GM23338 (cell line): ENCODE measurements around the gene DGKH. TPM values are rescaled to one million over a fixed set of nuclear protein-coding genes. Genes with fewer than 3 reads are reported as not detected.

ENCODE experiments used
- ATAC-seq: fragments of 200-7000 bp; cut with Tn5 transposase; 3 replicates; pipeline ENCODE4 v1.9.1; 2020
- DNase-seq: peaks from one replicate; pipeline ENCODE4 v3.0.0-alpha.2; 2015; ENCODE audit warnings: low spot score
- H2AFZ ChIP-seq: fragments of 200-600 bp; sonication (generic); 2 replicates; pipeline ENCODE4 v1.8.0; 2016; ENCODE audit warnings: antibody characterized with exemption, mild to moderate bottlenecking, moderate library complexity
- H3F3A ChIP-seq: fragments of 200-600 bp; sonication (generic); replicated peaks from 2 replicates; pipeline ENCODE4 v1.8.0; 2017; ENCODE audit warnings: antibody characterized with exemption, mixed run types, low read depth
- H3K27ac ChIP-seq: fragments of 200-600 bp; sonication (generic); 2 replicates; pipeline ENCODE4 v1.6.1; 2016; ENCODE audit warnings: low read depth
- H3K27me3 ChIP-seq: fragments of 200-600 bp; sonication (generic); 2 replicates; pipeline ENCODE4 v1.8.0; 2016; ENCODE audit warnings: mild to moderate bottlenecking, mixed run types, moderate library complexity; ENCODE audit not compliant: insufficient read depth
- H3K36me3 ChIP-seq: fragments of 200-600 bp; sonication (generic); 2 replicates; pipeline ENCODE4 v1.8.0; 2016; ENCODE audit warnings: mild to moderate bottlenecking; ENCODE audit not compliant: insufficient read depth
- H3K4me1 ChIP-seq: fragments of 200-600 bp; sonication (generic); 2 replicates; pipeline ENCODE4 v1.8.0; 2016; ENCODE audit warnings: mild to moderate bottlenecking, moderate library complexity; ENCODE audit not compliant: insufficient read depth
- H3K4me2 ChIP-seq: fragments of 200-600 bp; sonication (generic); 2 replicates; pipeline ENCODE4 v1.7.1; 2017; ENCODE audit warnings: mixed run types
- H3K4me3 ChIP-seq: fragments of 200-600 bp; sonication (generic); 2 replicates; pipeline ENCODE4 v1.6.1; 2016; ENCODE audit warnings: mixed run types
- H3K79me2 ChIP-seq: fragments of 200-600 bp; sonication (generic); replicated peaks from 2 replicates; pipeline ENCODE4 v1.8.0; 2017; ENCODE audit warnings: mild to moderate bottlenecking; ENCODE audit not compliant: insufficient read depth
- H3K9me2 ChIP-seq: fragments of 200-600 bp; sonication (generic); 2 replicates; pipeline ENCODE4 v1.8.0; 2017; ENCODE audit not compliant: insufficient read depth
- H4K20me1 ChIP-seq: fragments of 200-600 bp; sonication (generic); replicated peaks from 2 replicates; pipeline ENCODE4 v1.8.0; 2017; ENCODE audit warnings: mild to moderate bottlenecking; ENCODE audit not compliant: insufficient read depth
- H3K27ac Mint-ChIP-seq: 2 replicates; pipeline ENCODE4 v1.8.0; 2020; ENCODE audit warnings: inconsistent platforms, mild to moderate bottlenecking, moderate library complexity, mixed read lengths
- H3K27me3 Mint-ChIP-seq: 3 replicates; pipeline ENCODE4 v1.8.0; 2022; ENCODE audit warnings: low read depth, mild to moderate bottlenecking, moderate library complexity, mixed read lengths, inconsistent platforms; ENCODE audit not compliant: insufficient read depth, poor library complexity
- H3K36me3 Mint-ChIP-seq: 3 replicates; pipeline ENCODE4 v1.8.0; 2021; ENCODE audit warnings: low read depth, mild to moderate bottlenecking, inconsistent platforms, moderate library complexity, mixed read lengths
- H3K4me1 Mint-ChIP-seq: 3 replicates; pipeline ENCODE4 v1.8.0; 2020; ENCODE audit warnings: mild to moderate bottlenecking, inconsistent platforms, mixed read lengths
- H3K4me3 Mint-ChIP-seq: 3 replicates; pipeline ENCODE4 v1.8.0; 2021; ENCODE audit warnings: moderate library complexity, mild to moderate bottlenecking, inconsistent platforms, mixed read lengths
- H3K9me3 Mint-ChIP-seq: 3 replicates; pipeline ENCODE4 v1.8.0; 2020; ENCODE audit warnings: moderate library complexity, mild to moderate bottlenecking, inconsistent platforms, mixed read lengths
- CREB1 ChIP-seq: fragments of 250-450 bp; sonication (Bioruptor Pico); IDR thresholded peaks from 2 replicates; pipeline ENCODE4 v1.5.0; 2020; ENCODE audit warnings: low read depth, mild to moderate bottlenecking, moderate library complexity
- CTCF ChIP-seq, 2 experiments: fragments of 200-600 bp in 1 of 2; sonication (generic) in 1 of 2; conservative IDR thresholded peaks; 2 replicates each; pipeline versions ENCODE4 v1.5.1 to v1.6.1; 2016 to 2017; ENCODE audit warnings: antibody characterized with exemption in 2 of 2, low read depth in 2 of 2, mild to moderate bottlenecking in 2 of 2, moderate library complexity in 1 of 2
- EZH2phosphoT487 ChIP-seq: fragments of 200-600 bp; sonication (generic); IDR thresholded peaks from one replicate; pipeline ENCODE4 v1.8.1; 2018; ENCODE audit warnings: antibody characterized with exemption; ENCODE audit not compliant: unreplicated experiment
- JUNB ChIP-seq: IDR thresholded peaks from one replicate; pipeline ENCODE4 v1.6.1; 2016; ENCODE audit warnings: antibody characterized with exemption; ENCODE audit not compliant: unreplicated experiment
- NANOG ChIP-seq: IDR thresholded peaks from 2 replicates; pipeline ENCODE4 v1.6.1; 2016; ENCODE audit warnings: antibody characterized with exemption, borderline replicate concordance
- STAT1 ChIP-seq: IDR thresholded peaks from one replicate; pipeline ENCODE4 v1.6.1; 2016; ENCODE audit warnings: antibody characterized with exemption; ENCODE audit not compliant: unreplicated experiment
- ZNF114 ChIP-seq: fragments of 250-450 bp; sonication (Bioruptor Pico); IDR thresholded peaks from 2 replicates; pipeline ENCODE4 v1.5.0; 2020; ENCODE audit warnings: mild to moderate bottlenecking, moderate library complexity
- ZNF331 ChIP-seq: fragments of 250-450 bp; sonication (Bioruptor Pico); IDR thresholded peaks from 2 replicates; pipeline ENCODE4 v1.5.0; 2020; ENCODE audit warnings: low read depth, mild to moderate bottlenecking, moderate library complexity
- ZNF462 ChIP-seq: fragments of 250-450 bp; sonication (Bioruptor Pico); IDR thresholded peaks from 2 replicates; pipeline ENCODE4 v1.5.0; 2020; ENCODE audit warnings: mild to moderate bottlenecking, moderate library complexity
- polyA plus RNA-seq: library from polyadenylated mRNA; unstranded; fragments of >200 nt; fragmentation: Nextera tagmentation; extraction: Ambion mirVana; gene quantifications from 2 replicates; pipeline ENCODE4 v1.2.1, GENCODE V29; 2016
- total RNA-seq: library from RNA; depleted of rRNA; stranded (reverse); fragments of >200 nt; shearing (Covaris generic); gene quantifications from 2 replicates; pipeline ENCODE4 v1.2.3, GENCODE V29; 2014

Gene DGKH
- total and polyA plus RNA-seq, 2 experiments from 2014 or later: 2.1 to 7.5 TPM

GRCh38 chr13:42021851-42022250 is 26.6 kb upstream of the DGKH start (continued):
- TF ChIP-seq ZNF462: no peak
- no peak for TF ChIP-seq EZH2phosphoT487
- TF ChIP-seq NANOG: no peak
- no peak for TF ChIP-seq ZNF114 (CRISPR knock-in tag)

- no peak overlapping the region for H3K4me2 ChIP-seq
- no peak overlapping the region for H3K4me3 ChIP-seq
- no peaks in the 10 kb centered on the region for H3K9me2 ChIP-seq
- H3F3A ChIP-seq: no peaks in the 10 kb centered on the region
- Mint-ChIP-seq H3K27me3 (peaks cover 1% of the 10 kb centered on the region), H3K4me3 (no peak overlapping the region), H3K9me3 (no peaks in the 10 kb centered on the region), H3K27ac (no peak overlapping the region), H3K36me3 (no peaks in the 10 kb centered on the region), H3K4me1 (peaks cover 2% of the 10 kb centered on the region; the same call in 1 of the 3 replicates)
- H3K36me3 ChIP-seq: no peaks in the 10 kb centered on the region
- no peak overlapping the region for H3K27ac ChIP-seq
- DNase-seq (no peak), ATAC-seq (no peak)
- no peaks in the 10 kb centered on the region for H3K27me3 ChIP-seq
- no peaks in the 10 kb centered on the region for H4K20me1 ChIP-seq
- no peaks in the 10 kb centered on the region for H3K79me2 ChIP-seq
- H3K4me1 ChIP-seq: no peaks in the 10 kb centered on the region; the same call in 1 of the 2 replicates
- no peak overlapping the region for H2AFZ ChIP-seq
- TF ChIP-seq STAT1 (no peak), JUNB (no peak), ZNF331 (CRISPR knock-in tag) (no peak), CREB1 (CRISPR knock-in tag) (no peak), CTCF (conservative IDR thresholded peaks at IDR 0.05; ENCODE audit: low read depth in 2 of 2) (no peak), ZNF462 (no peak)
These were observed 26.1 kb upstream of the DGKH start for GRCh38 chr13:42022336-42022735.
